MM.1S (cell line): ENCODE results near the gene ERC2.

Source experiments
- DNase-seq: peaks from one replicate; pipeline ENCODE4 v3.0.0-alpha.2; 2015
- H2AFZ ChIP-seq: fragments of 300-600 bp; sonication (generic); 2 replicates; pipeline ENCODE4 v1.6.0; 2016; ENCODE audit warnings: antibody characterized with exemption, low read length
- H3F3A ChIP-seq: fragments of 300-600 bp; sonication (generic); 2 replicates; pipeline ENCODE4 v1.6.1; 2016; ENCODE audit warnings: mild to moderate bottlenecking, antibody characterized with exemption, low read length, moderate library complexity, mixed read lengths; ENCODE audit not compliant: insufficient read depth
- H3K27ac ChIP-seq: fragments of 300-600 bp; sonication (generic); 2 replicates; pipeline ENCODE4 v1.5.1; 2016; ENCODE audit warnings: mild to moderate bottlenecking, low read length
- H3K27me3 ChIP-seq: fragments of 300-600 bp; sonication (generic); replicated peaks from 2 replicates; pipeline ENCODE4 v1.6.0; 2016; ENCODE audit warnings: low read length; ENCODE audit not compliant: insufficient read depth
- H3K36me3 ChIP-seq: fragments of 300-600 bp; sonication (generic); replicated peaks from 2 replicates; pipeline ENCODE4 v1.6.1; 2016; ENCODE audit warnings: mild to moderate bottlenecking, low read length, mixed read lengths; ENCODE audit not compliant: insufficient read depth
- H3K4me1 ChIP-seq: fragments of 300-600 bp; sonication (generic); 2 replicates; pipeline ENCODE4 v1.6.1; 2016; ENCODE audit warnings: low read length, mixed read lengths
- H3K4me2 ChIP-seq: fragments of 300-600 bp; sonication (generic); 2 replicates; pipeline ENCODE4 v1.6.0; 2016; ENCODE audit warnings: low read depth, low read length
- H3K4me3 ChIP-seq: fragments of 300-600 bp; sonication (generic); 2 replicates; pipeline ENCODE4 v1.5.1; 2016; ENCODE audit warnings: low read length, mixed read lengths
- H3K79me2 ChIP-seq: fragments of 300-600 bp; sonication (generic); 2 replicates; pipeline ENCODE4 v1.6.1; 2016; ENCODE audit warnings: mixed run types, low read length, mixed read lengths
- H3K9ac ChIP-seq: fragments of 300-600 bp; sonication (generic); 2 replicates; pipeline ENCODE4 v1.6.1; 2016; ENCODE audit warnings: low read length, mixed read lengths
- H3K9me2 ChIP-seq: fragments of 300-600 bp; sonication (generic); replicated peaks from 2 replicates; pipeline ENCODE4 v1.6.1; 2016; ENCODE audit warnings: mild to moderate bottlenecking, low read length, mixed read lengths; ENCODE audit not compliant: insufficient read depth
- H3K9me3 ChIP-seq: fragments of 300-600 bp; sonication (generic); replicated peaks from 2 replicates; pipeline ENCODE4 v1.6.1; 2016; ENCODE audit warnings: mild to moderate bottlenecking, low read length, mixed read lengths; ENCODE audit not compliant: insufficient read depth
- H4K20me1 ChIP-seq: fragments of 300-600 bp; sonication (generic); 2 replicates; pipeline ENCODE4 v1.6.1; 2016; ENCODE audit warnings: mild to moderate bottlenecking, low read length, moderate library complexity, mixed read lengths; ENCODE audit not compliant: insufficient read depth
- CTCF ChIP-seq: fragments of 300-600 bp; sonication (generic); IDR thresholded peaks from 2 replicates; pipeline ENCODE4 v1.5.1; 2016; ENCODE audit warnings: antibody characterized with exemption, low read length, mixed read lengths
- EZH2 ChIP-seq: fragments of 300-600 bp; sonication (generic); optimal IDR thresholded peaks from 2 replicates; pipeline ENCODE3; 2017; ENCODE audit warnings: low read depth, mild to moderate bottlenecking, antibody characterized with exemption, low read length, mixed read lengths
- EZH2phosphoT487 ChIP-seq: fragments of 300-600 bp; sonication (generic); IDR thresholded peaks from 2 replicates; pipeline ENCODE4 v1.6.1; 2018; ENCODE audit warnings: antibody characterized with exemption, low read length

Gene ERC2

GRCh38 chr3:55815262-55815661, 653.0 kb downstream of the ERC2 start:
- H3F3A ChIP-seq = no peaks in the 10 kb centered on the region
- no peak overlapping the region for H3K27ac ChIP-seq
- H3K4me1 ChIP-seq = no peaks in the 10 kb centered on the region
- no peak overlapping the region for H3K4me3 ChIP-seq
- H3K9ac ChIP-seq = no peak overlapping the region
- H3K79me2 ChIP-seq = no peaks in the 10 kb centered on the region
- DNase-seq = no peak
- no peak overlapping the region for H3K4me2 ChIP-seq
- H3K36me3 ChIP-seq = no peaks in the 10 kb centered on the region
- no peaks in the 10 kb centered on the region for H3K9me2 ChIP-seq
- no peaks in the 10 kb centered on the region for H3K27me3 ChIP-seq
- no peak overlapping the region for H2AFZ ChIP-seq
- TF ChIP-seq CTCF = no peak
- no peak for TF ChIP-seq EZH2
- TF ChIP-seq EZH2phosphoT487 = no peak
- no peaks in the 10 kb centered on the region for H4K20me1 ChIP-seq
- no peaks in the 10 kb centered on the region for H3K9me3 ChIP-seq

- Histone ChIP-seq H2AFZ (no peak overlapping the region), H3K36me3 (no peaks in the 10 kb centered on the region), H3K9ac (no peak overlapping the region), H4K20me1 (no peaks in the 10 kb centered on the region), H3K4me2 (no peak overlapping the region), H3K9me2 (no peaks in the 10 kb centered on the region), H3K27me3 (no peaks in the 10 kb centered on the region), H3K9me3 (no peaks in the 10 kb centered on the region), H3K4me3 (no peak overlapping the region), H3K4me1 (no peaks in the 10 kb centered on the region), H3K79me2 (no peaks in the 10 kb centered on the region), H3K27ac (no peak overlapping the region), H3F3A (no peaks in the 10 kb centered on the region)
- no peak for DNase-seq
- no peak for TF ChIP-seq EZH2
- no peak for TF ChIP-seq EZH2phosphoT487
- no peak for TF ChIP-seq CTCF
Measured at GRCh38 chr3:55813268-55814097, 654.8 kb downstream of the ERC2 start.

GRCh38 chr3:55812394-55813013, 655.8 kb downstream of the ERC2 start:
- no peaks in the 10 kb centered on the region for H3K9me2 ChIP-seq
- H3F3A ChIP-seq = no peaks in the 10 kb centered on the region
- H3K27me3 ChIP-seq = no peaks in the 10 kb centered on the region
- H3K36me3 ChIP-seq = no peaks in the 10 kb centered on the region
- no peaks in the 10 kb centered on the region for H3K9me3 ChIP-seq
- no peak overlapping the region for H2AFZ ChIP-seq
- DNase-seq = no peak
- no peak overlapping the region for H3K4me2 ChIP-seq
- no peaks in the 10 kb centered on the region for H3K79me2 ChIP-seq
- no peak overlapping the region for H3K27ac ChIP-seq
- H3K4me1 ChIP-seq = no peaks in the 10 kb centered on the region
- no peak for TF ChIP-seq EZH2
- no peaks in the 10 kb centered on the region for H4K20me1 ChIP-seq
- no peak overlapping the region for H3K9ac ChIP-seq
- H3K4me3 ChIP-seq = no peak overlapping the region

GRCh38 chr3:55807210-55807609, 661.1 kb downstream of the ERC2 start:
- no peak overlapping the region for H3K4me3 ChIP-seq
- H4K20me1 ChIP-seq = no peaks in the 10 kb centered on the region
- no peak overlapping the region for H3K9ac ChIP-seq
- H3K9me3 ChIP-seq = no peaks in the 10 kb centered on the region
- DNase-seq = no peak
- H3K27me3 ChIP-seq = no peaks in the 10 kb centered on the region
- no peaks in the 10 kb centered on the region for H3K9me2 ChIP-seq
- no peak overlapping the region for H3K27ac ChIP-seq
- TF ChIP-seq EZH2phosphoT487 (no peak), CTCF (no peak), EZH2 (no peak)
- no peaks in the 10 kb centered on the region for H3K4me1 ChIP-seq
- H3K36me3 ChIP-seq = no peaks in the 10 kb centered on the region
- H3F3A ChIP-seq = no peaks in the 10 kb centered on the region
- no peak overlapping the region for H2AFZ ChIP-seq
- H3K79me2 ChIP-seq = no peaks in the 10 kb centered on the region
- no peak overlapping the region for H3K4me2 ChIP-seq
